Activated CD4-positive, alpha-beta T cell treated with anti-CD3 and anti-CD28 coated beads, Interleukin-2, amount 10 ng/mL, durations not matched to agents 7 days and 5 days (primary cell): ENCODE results near the gene MGMT. TPM values are rescaled to one million over a fixed set of nuclear protein-coding genes. Genes with fewer than 3 reads are reported as not detected.

Experiments used
- CTCF ChIA-PET: fragments of 350-600 bp; sonication (Branson Sonifier 250); formaldehyde crosslinking; loops from one replicate; lab custom pipeline; 2021; ENCODE audit warnings: antibody characterized with exemption; lab: Charles Lee
- POLR2A ChIA-PET: fragments of 350-600 bp; sonication (Branson Sonifier 250); formaldehyde crosslinking; loops from one replicate; lab custom pipeline; 2021; ENCODE audit warnings: antibody characterized with exemption; lab: Charles Lee
- DNase-seq: peaks from one replicate; pipeline ENCODE4 v3.0.0-alpha.2; 2020
- H3K27ac Mint-ChIP-seq: one replicate; pipeline ENCODE4 v1.8.0; 2021; ENCODE audit warnings: mild to moderate bottlenecking, moderate library complexity, mixed read lengths
- H3K27me3 Mint-ChIP-seq: one replicate; pipeline ENCODE4 v1.8.0; 2021; ENCODE audit warnings: mixed read lengths
- H3K36me3 Mint-ChIP-seq: one replicate; pipeline ENCODE4 v1.8.0; 2021; ENCODE audit warnings: low read depth, mixed read lengths
- H3K4me1 Mint-ChIP-seq: one replicate; pipeline ENCODE4 v1.8.0; 2021; ENCODE audit warnings: mixed read lengths
- H3K4me3 Mint-ChIP-seq: one replicate; pipeline ENCODE4 v1.8.0; 2021; ENCODE audit warnings: mild to moderate bottlenecking, moderate library complexity, mixed read lengths
- H3K9me3 Mint-ChIP-seq: one replicate; pipeline ENCODE4 v1.8.0; 2021; ENCODE audit warnings: mixed read lengths
- total RNA-seq, 2 experiments: library from RNA; stranded (reverse); gene quantifications; one replicate each; pipeline ENCODE4 v1.2.3, GENCODE V29; 2021

MGMT gene
- total RNA-seq, 2 experiments from 2014 or later, result 17.6 to 19.3 TPM

GRCh38 chr10:129604333-129605032 lies 137.4 kb downstream of the MGMT start:
- Mint-ChIP-seq H3K9me3 (peaks cover 7% of the 10 kb centered on the region), H3K36me3 (no peaks in the 10 kb centered on the region), H3K27ac (no peak overlapping the region), H3K4me1 (no peaks in the 10 kb centered on the region), H3K27me3 (no peaks in the 10 kb centered on the region), H3K4me3 (no peak overlapping the region)
- POLR2A ChIA-PET, result no interaction called here
- CTCF ChIA-PET, result no interaction called here
- no peak for DNase-seq

- H3K27me3 Mint-ChIP-seq, result no peaks in the 10 kb centered on the region
- H3K36me3 Mint-ChIP-seq, result no peaks in the 10 kb centered on the region
- POLR2A ChIA-PET, result no interaction called here
- no peak overlapping the region for H3K27ac Mint-ChIP-seq
- peaks cover 5% of the 10 kb centered on the region for H3K9me3 Mint-ChIP-seq
- H3K4me1 Mint-ChIP-seq, result no peaks in the 10 kb centered on the region
- CTCF ChIA-PET, result no interaction called here
- H3K4me3 Mint-ChIP-seq, result no peak overlapping the region
- no peak for DNase-seq
Measured at GRCh38 chr10:129605266-129605985, 138.4 kb downstream of the MGMT start.

DNA sequence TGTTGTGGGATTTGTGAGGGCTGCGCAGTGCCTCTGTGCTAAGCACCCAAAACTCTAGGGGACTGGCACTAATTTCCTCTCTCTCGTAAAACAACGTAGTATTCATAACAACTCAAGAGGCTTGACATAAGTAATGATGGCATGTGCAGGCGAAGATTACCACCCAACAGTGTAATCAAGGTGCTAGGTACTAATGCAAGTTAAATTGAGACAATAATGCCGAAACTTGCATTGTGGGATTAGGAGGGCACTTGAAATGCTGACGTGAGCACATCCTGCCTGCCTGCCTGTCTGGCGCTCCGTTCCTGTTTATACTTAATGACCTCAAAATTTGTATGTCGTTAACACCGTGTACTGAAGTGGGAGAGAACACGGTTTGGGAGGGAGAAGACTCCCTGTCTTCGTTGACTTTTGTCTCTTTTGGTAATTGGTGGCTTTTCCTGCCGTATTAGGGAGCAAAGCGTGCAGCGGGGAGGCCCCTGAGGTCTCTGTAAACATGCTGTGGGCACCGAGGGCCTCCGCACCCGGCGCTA lies 139.0 kb downstream of the MGMT start:
- POLR2A ChIA-PET, result no interaction called here
- DNase-seq, result no peak
- CTCF ChIA-PET, result no interaction called here
- Mint-ChIP-seq H3K4me3 (no peak overlapping the region), H3K27ac (no peak overlapping the region), H3K9me3 (peaks cover 5% of the 10 kb centered on the region), H3K4me1 (no peaks in the 10 kb centered on the region), H3K36me3 (no peaks in the 10 kb centered on the region), H3K27me3 (no peaks in the 10 kb centered on the region)

DNA sequence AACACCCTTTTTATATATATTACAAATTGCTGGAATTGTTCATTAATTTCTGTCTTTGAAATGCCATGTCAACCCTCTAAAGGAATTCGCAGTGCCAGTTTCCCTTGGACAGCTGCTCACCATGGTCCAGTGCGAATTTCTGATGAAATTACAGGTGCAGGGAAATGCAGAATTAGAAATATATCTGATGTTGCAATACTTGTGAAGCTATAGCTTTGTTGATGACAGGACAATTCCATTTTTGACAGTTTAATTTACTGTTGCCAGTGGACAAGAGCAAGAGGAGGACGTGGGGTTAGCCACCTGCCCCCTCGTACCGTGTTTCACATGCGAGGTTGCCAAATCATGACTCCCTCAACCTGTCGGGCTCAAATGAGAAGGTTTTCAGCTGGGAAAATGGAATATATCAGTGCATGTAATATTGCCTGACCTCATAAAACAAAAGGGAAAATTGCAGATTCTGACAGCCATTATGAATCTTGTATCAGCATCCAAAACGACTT lies 140.6 kb downstream of the MGMT start:
- DNase-seq, result no peak
- ChIA-PET POLR2A (no interaction called here), CTCF (no interaction called here)
- H3K4me1 Mint-ChIP-seq, result no peaks in the 10 kb centered on the region
- no peaks in the 10 kb centered on the region for H3K27me3 Mint-ChIP-seq
- no peak overlapping the region for H3K4me3 Mint-ChIP-seq
- H3K36me3 Mint-ChIP-seq, result no peaks in the 10 kb centered on the region
- H3K27ac Mint-ChIP-seq, result no peak overlapping the region
- H3K9me3 Mint-ChIP-seq, result peaks cover 5% of the 10 kb centered on the region

- CTCF ChIA-PET, result no interaction called here
- Mint-ChIP-seq H3K4me3 (no peak overlapping the region), H3K4me1 (no peaks in the 10 kb centered on the region)
Measured at GRCh38 chr10:129608653-129609052, 141.6 kb downstream of the MGMT start.

DNA sequence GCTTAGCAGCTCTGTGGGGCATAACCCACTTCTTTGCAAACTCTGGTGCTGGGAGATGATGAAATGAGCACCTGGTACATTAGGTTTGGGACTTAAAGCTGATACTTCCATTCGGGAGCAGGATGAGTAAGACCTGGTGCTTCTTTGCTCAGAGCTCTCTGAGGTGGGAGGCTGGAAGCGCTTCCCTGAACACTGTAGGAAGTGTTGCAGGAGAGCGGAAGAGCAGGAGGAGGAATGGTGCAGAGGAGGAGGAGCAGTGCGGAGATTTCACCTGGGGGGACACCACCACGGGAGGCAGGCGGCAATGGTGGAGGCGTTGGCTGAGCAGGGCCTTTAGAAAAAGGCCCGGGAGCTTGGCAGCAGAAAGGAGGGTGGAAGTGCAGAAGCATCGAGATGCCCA lies 142.5 kb downstream of the MGMT start:
- ChIA-PET POLR2A (no interaction called here), CTCF (no interaction called here)
- Mint-ChIP-seq H3K4me1 (no peaks in the 10 kb centered on the region), H3K4me3 (no peak overlapping the region), H3K36me3 (no peaks in the 10 kb centered on the region), H3K27ac (no peak overlapping the region), H3K27me3 (no peaks in the 10 kb centered on the region), H3K9me3 (peaks cover 5% of the 10 kb centered on the region)
- no peak for DNase-seq

More at GRCh38 chr10:129608653-129609052, 141.6 kb downstream of the MGMT start:
- POLR2A ChIA-PET, result no interaction called here
- H3K36me3 Mint-ChIP-seq, result no peaks in the 10 kb centered on the region
- DNase-seq, result no peak
- peaks cover 5% of the 10 kb centered on the region for H3K9me3 Mint-ChIP-seq
- H3K27ac Mint-ChIP-seq, result no peak overlapping the region
- no peaks in the 10 kb centered on the region for H3K27me3 Mint-ChIP-seq

DNA sequence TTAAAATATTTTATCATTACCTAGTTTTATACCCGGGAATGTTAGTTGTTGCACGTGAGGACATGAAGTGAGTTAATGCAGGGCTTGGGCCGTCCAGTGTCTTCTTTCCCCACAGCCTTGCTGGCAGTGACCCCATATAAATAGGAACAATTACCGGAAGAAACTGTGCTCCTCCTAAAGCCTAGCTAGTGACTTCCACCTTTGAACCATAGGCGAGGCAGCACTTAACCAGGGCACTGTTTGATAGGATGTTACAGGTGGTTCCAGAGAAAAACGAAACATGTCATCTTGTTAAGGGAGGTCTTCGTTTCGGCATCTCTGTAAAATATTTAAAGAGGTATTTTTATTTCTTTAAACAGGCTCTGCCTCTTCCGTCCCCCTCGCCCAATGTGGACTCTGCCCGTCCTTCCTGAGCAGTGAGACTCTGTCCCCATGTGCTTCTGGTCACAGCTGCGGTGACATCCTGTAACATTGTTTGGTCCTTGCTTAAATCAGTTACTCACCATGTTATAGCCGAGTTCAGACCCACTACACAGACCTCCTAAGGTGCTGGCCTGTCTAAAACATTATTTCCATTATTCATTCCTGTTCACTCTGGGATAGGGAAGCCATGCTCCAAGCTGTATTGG lies 145.6 kb downstream of the MGMT start:
- no peak for DNase-seq
- Mint-ChIP-seq H3K9me3 (peaks cover 4% of the 10 kb centered on the region), H3K36me3 (no peaks in the 10 kb centered on the region), H3K27ac (no peak overlapping the region), H3K4me3 (no peak overlapping the region), H3K27me3 (no peaks in the 10 kb centered on the region), H3K4me1 (no peaks in the 10 kb centered on the region)
- ChIA-PET CTCF (no interaction called here), POLR2A (no interaction called here)

- Mint-ChIP-seq H3K27me3 (no peaks in the 10 kb centered on the region), H3K9me3 (peaks cover 4% of the 10 kb centered on the region), H3K27ac (no peak overlapping the region), H3K36me3 (no peaks in the 10 kb centered on the region), H3K4me3 (no peak overlapping the region), H3K4me1 (no peaks in the 10 kb centered on the region)
- POLR2A ChIA-PET, result no interaction called here
- CTCF ChIA-PET, result no interaction called here
- no peak for DNase-seq
Measured at GRCh38 chr10:129613377-129613980, 146.4 kb downstream of the MGMT start.

DNA sequence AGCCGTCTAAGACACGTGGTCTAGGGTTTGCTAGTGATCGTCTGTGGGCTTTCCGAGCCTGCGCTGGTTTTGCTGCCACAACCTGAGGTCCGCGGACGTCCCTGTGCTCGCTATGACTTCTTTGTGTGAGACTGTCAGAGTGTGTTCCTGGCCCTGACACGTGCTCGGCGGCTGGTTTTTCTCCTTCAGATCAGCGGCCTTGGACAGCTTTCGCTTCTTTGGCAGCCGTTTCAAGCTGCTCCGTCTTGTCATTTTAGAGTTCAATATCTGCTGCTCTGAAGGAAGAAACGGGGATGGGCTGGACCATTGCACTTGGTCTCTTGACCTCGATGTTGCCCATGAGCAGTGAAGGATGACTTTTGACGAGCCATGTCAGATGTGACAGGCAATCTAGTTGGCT lies 147.3 kb downstream of the MGMT start:
- Mint-ChIP-seq H3K36me3 (no peaks in the 10 kb centered on the region), H3K27ac (no peak overlapping the region), H3K27me3 (no peaks in the 10 kb centered on the region)

DNA sequence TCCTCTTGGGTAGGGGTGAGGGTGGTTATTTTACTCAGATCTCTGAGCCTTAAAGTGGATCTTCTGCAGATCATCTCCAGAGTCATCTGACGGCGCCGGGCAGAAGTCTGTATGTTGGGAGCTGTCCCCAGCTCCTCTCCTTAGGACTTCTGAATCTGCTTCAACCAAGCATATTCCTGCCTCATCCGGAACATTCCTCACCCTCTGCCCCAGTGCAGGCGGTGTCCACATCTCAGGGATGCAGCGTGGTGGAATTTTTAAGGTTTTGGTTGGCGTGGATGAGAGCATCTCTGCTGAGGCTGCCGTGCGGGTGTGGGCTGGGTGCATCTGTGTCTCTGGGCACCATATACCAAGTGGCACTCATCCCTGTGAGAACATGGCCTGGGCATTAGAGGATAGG lies 148.3 kb downstream of the MGMT start:
- Mint-ChIP-seq H3K27ac (no peak overlapping the region), H3K4me1 (no peaks in the 10 kb centered on the region), H3K27me3 (no peaks in the 10 kb centered on the region), H3K4me3 (no peak overlapping the region), H3K36me3 (no peaks in the 10 kb centered on the region), H3K9me3 (peaks cover 10% of the 10 kb centered on the region)
- no peak for DNase-seq
- POLR2A ChIA-PET, result no interaction called here
- CTCF ChIA-PET, result no interaction called here

More for the DNA sequence above, 147.3 kb downstream of the MGMT start:
- Mint-ChIP-seq H3K4me1 (no peaks in the 10 kb centered on the region), H3K9me3 (peaks cover 8% of the 10 kb centered on the region), H3K4me3 (no peak overlapping the region)
- POLR2A ChIA-PET, result no interaction called here
- CTCF ChIA-PET, result no interaction called here
- no peak for DNase-seq

DNA sequence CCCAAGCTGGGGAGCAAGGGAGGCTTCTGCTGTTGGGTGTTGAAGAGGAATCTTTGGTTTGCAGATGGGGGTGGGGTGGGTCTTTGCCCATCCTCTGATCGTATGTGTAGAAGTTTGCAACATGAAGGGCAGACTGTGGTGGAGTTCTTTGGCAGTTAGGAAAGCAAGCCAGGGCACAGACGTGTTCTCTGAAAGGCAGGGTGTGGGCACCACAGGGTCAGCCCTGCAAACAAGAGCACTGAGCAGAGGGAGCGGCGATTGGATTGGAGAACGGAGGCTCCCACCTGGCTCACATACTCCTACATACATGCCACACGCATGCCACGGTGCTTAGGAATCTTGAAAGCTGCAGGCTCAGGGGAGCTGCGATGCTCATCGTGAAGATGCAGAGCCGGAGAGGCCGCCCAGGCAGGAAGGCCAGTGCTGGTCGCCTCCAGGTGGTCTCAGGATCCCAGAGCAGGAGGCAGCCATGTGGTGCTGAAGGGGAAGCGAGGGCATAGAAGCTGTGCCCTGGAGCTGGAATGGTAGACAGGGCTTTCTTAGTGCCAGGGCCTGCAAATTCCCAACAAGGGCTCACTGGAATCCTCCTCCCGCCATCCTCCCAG lies 149.0 kb downstream of the MGMT start:
- Mint-ChIP-seq H3K27me3 (no peaks in the 10 kb centered on the region), H3K27ac (no peak overlapping the region), H3K4me1 (no peaks in the 10 kb centered on the region), H3K36me3 (no peaks in the 10 kb centered on the region), H3K4me3 (no peak overlapping the region), H3K9me3 (peaks cover 12% of the 10 kb centered on the region)
- POLR2A ChIA-PET, result no interaction called here
- CTCF ChIA-PET, result no interaction called here
- no peak for DNase-seq

DNA sequence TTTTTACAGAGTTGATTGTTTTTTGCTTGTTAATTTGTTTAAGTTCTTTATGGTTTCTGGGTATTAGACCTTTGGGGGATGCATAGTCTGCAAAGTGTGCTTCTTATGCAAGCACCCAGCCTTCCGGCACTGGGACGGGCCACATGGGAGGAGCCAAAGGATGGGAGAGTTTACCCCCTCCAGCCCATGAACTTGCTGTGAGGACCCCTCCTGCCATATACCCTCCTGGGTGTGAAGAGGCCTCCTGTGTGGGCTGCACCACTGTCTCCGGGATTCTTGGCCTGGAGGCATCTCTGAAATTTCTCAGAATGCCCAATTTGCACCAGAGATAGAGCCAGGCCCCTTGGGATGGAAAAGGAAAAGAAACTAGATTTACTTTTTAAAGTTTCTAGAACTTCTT lies 150.7 kb downstream of the MGMT start:
- POLR2A ChIA-PET, result no interaction called here

More for the DNA sequence above, 150.7 kb downstream of the MGMT start:
- H3K4me1 Mint-ChIP-seq, result no peaks in the 10 kb centered on the region
- no peaks in the 10 kb centered on the region for H3K27me3 Mint-ChIP-seq
- peaks cover 14% of the 10 kb centered on the region for H3K9me3 Mint-ChIP-seq
- H3K4me3 Mint-ChIP-seq, result no peak overlapping the region
- no peak overlapping the region for H3K27ac Mint-ChIP-seq
- H3K36me3 Mint-ChIP-seq, result no peaks in the 10 kb centered on the region
- CTCF ChIA-PET, result no interaction called here
- no peak for DNase-seq
